GM19397 (cell line): Measurements from ENCODE around the gene USP54.
"Not testable (repeated sequence)": the region's sequence is repeated elsewhere in the genome, so short reads cannot be mapped to it uniquely, and the experiment has no call there.

Experiments used
- ATAC-seq: cut with Tn5 transposase; IDR thresholded peaks from one replicate; pipeline ENCODE4 v1.9.1; 2021; ENCODE audit warnings: mild to moderate bottlenecking, moderate library complexity; ENCODE audit not compliant: unreplicated experiment

Gene USP54

GRCh38 chr10:73591935-73592699, 975 bp upstream of the USP54 start:
- no peak for ATAC-seq

GRCh38 chr10:73589563-73590126, 1.5 kb downstream of the USP54 start:
- no peak for ATAC-seq

- ATAC-seq = no peak
Measured at GRCh38 chr10:73588656-73589055, 2.5 kb downstream of the USP54 start.

- no peak for ATAC-seq
Measured at GRCh38 chr10:73586583-73586984, 4.6 kb downstream of the USP54 start.

GRCh38 chr10:73585327-73585726, 5.8 kb downstream of the USP54 start:
- ATAC-seq = no peak

GRCh38 chr10:73584737-73585136, 6.4 kb downstream of the USP54 start:
- ATAC-seq = no peak

GRCh38 chr10:73581918-73582317, 9.2 kb downstream of the USP54 start:
- ATAC-seq = no peak

- ATAC-seq = not testable (repeated sequence)
Measured at GRCh38 chr10:73578927-73579326, 12.2 kb downstream of the USP54 start.

- ATAC-seq = no peak
Measured at GRCh38 chr10:73577788-73578187, 13.4 kb downstream of the USP54 start.

GRCh38 chr10:73576890-73577591, 14.1 kb downstream of the USP54 start:
- no peak for ATAC-seq

- ATAC-seq = no peak
Measured at GRCh38 chr10:73576178-73576889, 14.8 kb downstream of the USP54 start.

GRCh38 chr10:73567025-73567424, 24.1 kb downstream of the USP54 start:
- ATAC-seq = not testable (repeated sequence)

- ATAC-seq = no peak
Measured at GRCh38 chr10:73561192-73561591, 29.9 kb downstream of the USP54 start.

- ATAC-seq = no peak
Measured at GRCh38 chr10:73559590-73559989, 31.6 kb downstream of the USP54 start.

GRCh38 chr10:73556855-73557254, 34.3 kb downstream of the USP54 start:
- ATAC-seq = no peak

GRCh38 chr10:73554721-73555120, 36.4 kb downstream of the USP54 start:
- no peak for ATAC-seq

- ATAC-seq = no peak
Measured at GRCh38 chr10:73553761-73554160, 37.4 kb downstream of the USP54 start.

GRCh38 chr10:73552819-73553715, 38.1 kb downstream of the USP54 start:
- no peak for ATAC-seq

- ATAC-seq = no peak
Measured at GRCh38 chr10:73551515-73551914, 39.6 kb downstream of the USP54 start.

- ATAC-seq = no peak
Measured at GRCh38 chr10:73545357-73545756, 45.8 kb downstream of the USP54 start.
